ENCODE results near the gene NADK2. TPM values are rescaled to one million over a fixed set of nuclear protein-coding genes. Genes with fewer than 3 reads are reported as not detected.

Gene NADK2
- polyA plus RNA-seq, 1 of the 3 experiments (the other 2 are of a cell fraction) = 7.6 TPM

DNA sequence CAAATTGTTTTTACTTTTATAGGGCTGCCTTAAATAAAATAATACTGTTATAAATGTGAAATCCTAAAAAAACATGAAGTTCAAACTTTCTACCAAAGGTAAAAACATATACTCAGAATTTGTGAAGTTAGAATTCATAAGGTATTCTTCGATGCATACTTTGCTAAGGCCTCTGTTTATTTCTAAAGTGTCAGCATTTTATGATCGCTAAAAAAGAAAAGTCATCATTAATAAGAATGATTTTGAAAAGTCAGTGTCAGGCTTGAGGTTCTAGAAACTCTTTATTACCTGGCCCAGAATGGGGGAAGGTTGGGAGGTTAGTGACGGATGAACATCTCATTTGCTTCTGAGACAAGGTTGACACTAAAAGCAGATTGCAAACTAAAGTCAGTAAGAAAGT is 26.2 kb upstream of the NADK2 start:
- Histone ChIP-seq H3K4me3 (ENCODE audit: low read depth in 2 of 2, low read length in 1 of 2) (no peak overlapping the region), H3K9ac (no peak overlapping the region), H3K36me3 (replicated peaks in 1 of 2; ENCODE audit: control insufficient read depth in 1 of 2, insufficient read depth in 2 of 2, low read length in 1 of 2) (no peaks in the 10 kb centered on the region), H2AFZ (ENCODE audit: low read depth) (no peak overlapping the region), H4K20me1 (ENCODE audit: insufficient read depth) (no peaks in the 10 kb centered on the region), H3K27me3 (ENCODE audit: insufficient read depth) (no peaks in the 10 kb centered on the region), H3K4me1 (ENCODE audit: control insufficient read depth in 1 of 2, insufficient read depth in 2 of 2, low read depth in 1 of 2, low read length in 1 of 2) (no peaks in the 10 kb centered on the region), H3K79me2 (ENCODE audit: insufficient read depth) (no peaks in the 10 kb centered on the region), H3K9me2 (no peaks in the 10 kb centered on the region), H3F3A (replicated peaks; ENCODE audit: insufficient read depth) (no peaks in the 10 kb centered on the region), H3K9me3 (no peaks in the 10 kb centered on the region), H3K4me2 (no peak overlapping the region), H3K27ac (ENCODE audit: low read depth in 2 of 2, low read length in 1 of 2) (no peak overlapping the region)
- POLR2A ChIA-PET = interaction anchor here (0.6 kb wide), 1 partner anchor 22 kb away, joined by 3 read pairs; no protein-coding TSS in a partner anchor
- 86% methylated on average over 3 of the region's 3 CpGs for WGBS (ENCODE audit: low lambda C conversion rate)
- no peak for DNase-seq
- TF ChIP-seq POLR2AphosphoS5 (IDR thresholded peaks at IDR 0.05; ENCODE audit: low read depth, low read length) = no peak
- TF ChIP-seq GATA2 (CRISPR knock-in tag; IDR thresholded peaks at IDR 0.05) = no peak
- TF ChIP-seq FOXM1 (IDR thresholded peaks at IDR 0.05; ENCODE audit: low read depth) = no peak
- no peak for TF ChIP-seq RAD21 (IDR thresholded peaks at IDR 0.05; ENCODE audit: low read length)
- no peak for TF ChIP-seq RCOR1 (IDR thresholded peaks at IDR 0.05; ENCODE audit: low read length)
- TF ChIP-seq, protein P1, sequence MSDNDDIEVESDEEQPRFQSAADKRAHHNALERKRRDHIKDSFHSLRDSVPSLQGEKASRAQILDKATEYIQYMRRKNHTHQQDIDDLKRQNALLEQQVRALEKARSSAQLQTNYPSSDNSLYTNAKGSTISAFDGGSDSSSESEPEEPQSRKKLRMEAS (IDR thresholded peaks at IDR 0.05; ENCODE audit: low read depth) = no peak
- TF ChIP-seq ELF1 (IDR thresholded peaks at IDR 0.05) = no peak
- TF ChIP-seq, protein P2, sequence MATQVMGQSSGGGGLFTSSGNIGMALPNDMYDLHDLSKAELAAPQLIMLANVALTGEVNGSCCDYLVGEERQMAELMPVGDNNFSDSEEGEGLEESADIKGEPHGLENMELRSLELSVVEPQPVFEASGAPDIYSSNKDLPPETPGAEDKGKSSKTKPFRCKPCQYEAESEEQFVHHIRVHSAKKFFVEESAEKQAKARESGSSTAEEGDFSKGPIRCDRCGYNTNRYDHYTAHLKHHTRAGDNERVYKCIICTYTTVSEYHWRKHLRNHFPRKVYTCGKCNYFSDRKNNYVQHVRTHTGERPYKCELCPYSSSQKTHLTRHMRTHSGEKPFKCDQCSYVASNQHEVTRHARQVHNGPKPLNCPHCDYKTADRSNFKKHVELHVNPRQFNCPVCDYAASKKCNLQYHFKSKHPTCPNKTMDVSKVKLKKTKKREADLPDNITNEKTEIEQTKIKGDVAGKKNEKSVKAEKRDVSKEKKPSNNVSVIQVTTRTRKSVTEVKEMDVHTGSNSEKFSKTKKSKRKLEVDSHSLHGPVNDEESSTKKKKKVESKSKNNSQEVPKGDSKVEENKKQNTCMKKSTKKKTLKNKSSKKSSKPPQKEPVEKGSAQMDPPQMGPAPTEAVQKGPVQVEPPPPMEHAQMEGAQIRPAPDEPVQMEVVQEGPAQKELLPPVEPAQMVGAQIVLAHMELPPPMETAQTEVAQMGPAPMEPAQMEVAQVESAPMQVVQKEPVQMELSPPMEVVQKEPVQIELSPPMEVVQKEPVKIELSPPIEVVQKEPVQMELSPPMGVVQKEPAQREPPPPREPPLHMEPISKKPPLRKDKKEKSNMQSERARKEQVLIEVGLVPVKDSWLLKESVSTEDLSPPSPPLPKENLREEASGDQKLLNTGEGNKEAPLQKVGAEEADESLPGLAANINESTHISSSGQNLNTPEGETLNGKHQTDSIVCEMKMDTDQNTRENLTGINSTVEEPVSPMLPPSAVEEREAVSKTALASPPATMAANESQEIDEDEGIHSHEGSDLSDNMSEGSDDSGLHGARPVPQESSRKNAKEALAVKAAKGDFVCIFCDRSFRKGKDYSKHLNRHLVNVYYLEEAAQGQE (IDR thresholded peaks at IDR 0.05; ENCODE audit: low read depth, low read length) = no peak
- no peak for TF ChIP-seq SMC3 (IDR thresholded peaks at IDR 0.05; ENCODE audit: low read depth, low read length)
- no peak for TF ChIP-seq EZH2phosphoT487 (IDR thresholded peaks at IDR 0.05; ENCODE audit: borderline replicate concordance, low read depth)
- TF ChIP-seq CHD2 (IDR thresholded peaks at IDR 0.05; ENCODE audit: low read length, partially characterized antibody) = no peak
- TF ChIP-seq, protein P3, sequence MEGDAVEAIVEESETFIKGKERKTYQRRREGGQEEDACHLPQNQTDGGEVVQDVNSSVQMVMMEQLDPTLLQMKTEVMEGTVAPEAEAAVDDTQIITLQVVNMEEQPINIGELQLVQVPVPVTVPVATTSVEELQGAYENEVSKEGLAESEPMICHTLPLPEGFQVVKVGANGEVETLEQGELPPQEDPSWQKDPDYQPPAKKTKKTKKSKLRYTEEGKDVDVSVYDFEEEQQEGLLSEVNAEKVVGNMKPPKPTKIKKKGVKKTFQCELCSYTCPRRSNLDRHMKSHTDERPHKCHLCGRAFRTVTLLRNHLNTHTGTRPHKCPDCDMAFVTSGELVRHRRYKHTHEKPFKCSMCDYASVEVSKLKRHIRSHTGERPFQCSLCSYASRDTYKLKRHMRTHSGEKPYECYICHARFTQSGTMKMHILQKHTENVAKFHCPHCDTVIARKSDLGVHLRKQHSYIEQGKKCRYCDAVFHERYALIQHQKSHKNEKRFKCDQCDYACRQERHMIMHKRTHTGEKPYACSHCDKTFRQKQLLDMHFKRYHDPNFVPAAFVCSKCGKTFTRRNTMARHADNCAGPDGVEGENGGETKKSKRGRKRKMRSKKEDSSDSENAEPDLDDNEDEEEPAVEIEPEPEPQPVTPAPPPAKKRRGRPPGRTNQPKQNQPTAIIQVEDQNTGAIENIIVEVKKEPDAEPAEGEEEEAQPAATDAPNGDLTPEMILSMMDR (IDR thresholded peaks at IDR 0.05) = no peak
- TF ChIP-seq, protein P4, sequence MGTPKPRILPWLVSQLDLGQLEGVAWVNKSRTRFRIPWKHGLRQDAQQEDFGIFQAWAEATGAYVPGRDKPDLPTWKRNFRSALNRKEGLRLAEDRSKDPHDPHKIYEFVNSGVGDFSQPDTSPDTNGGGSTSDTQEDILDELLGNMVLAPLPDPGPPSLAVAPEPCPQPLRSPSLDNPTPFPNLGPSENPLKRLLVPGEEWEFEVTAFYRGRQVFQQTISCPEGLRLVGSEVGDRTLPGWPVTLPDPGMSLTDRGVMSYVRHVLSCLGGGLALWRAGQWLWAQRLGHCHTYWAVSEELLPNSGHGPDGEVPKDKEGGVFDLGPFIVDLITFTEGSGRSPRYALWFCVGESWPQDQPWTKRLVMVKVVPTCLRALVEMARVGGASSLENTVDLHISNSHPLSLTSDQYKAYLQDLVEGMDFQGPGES (IDR thresholded peaks at IDR 0.05; ENCODE audit: low read depth, low read length) = no peak
- no peak for TF ChIP-seq GABPA (IDR thresholded peaks at IDR 0.05; ENCODE audit: low read depth)
- no peak for TF ChIP-seq YY1 (IDR thresholded peaks at IDR 0.05; ENCODE audit: low read depth)
- TF ChIP-seq, protein P5, sequence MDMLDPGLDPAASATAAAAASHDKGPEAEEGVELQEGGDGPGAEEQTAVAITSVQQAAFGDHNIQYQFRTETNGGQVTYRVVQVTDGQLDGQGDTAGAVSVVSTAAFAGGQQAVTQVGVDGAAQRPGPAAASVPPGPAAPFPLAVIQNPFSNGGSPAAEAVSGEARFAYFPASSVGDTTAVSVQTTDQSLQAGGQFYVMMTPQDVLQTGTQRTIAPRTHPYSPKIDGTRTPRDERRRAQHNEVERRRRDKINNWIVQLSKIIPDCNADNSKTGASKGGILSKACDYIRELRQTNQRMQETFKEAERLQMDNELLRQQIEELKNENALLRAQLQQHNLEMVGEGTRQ (IDR thresholded peaks at IDR 0.05; ENCODE audit: borderline replicate concordance, low read depth, low read length) = no peak
- TF ChIP-seq NFIC (IDR thresholded peaks at IDR 0.05; ENCODE audit: borderline replicate concordance) = no peak
- TF ChIP-seq FOXJ3 (CRISPR knock-in tag; IDR thresholded peaks at IDR 0.05) = no peak
- TF ChIP-seq FOSL2 (IDR thresholded peaks at IDR 0.05; ENCODE audit: borderline replicate concordance, low read depth) = no peak
- CTCF ChIA-PET = interaction anchor here (0.6 to 5.0 kb wide), 3 partner anchors 39 to 423 kb away, joined by 3 to 41 read pairs (median 4); no protein-coding TSS in a partner anchor
